Subcutaneous abdominal adipose tissue (tissue), 5 donors: ENCODE results near the gene LDHB.

ENCODE experiments used
- H3K27ac ChIP-seq: one replicate; pipeline ENCODE4 v1.7.0; 2013; ENCODE audit warnings: low read depth, mild to moderate bottlenecking, inconsistent platforms, low read length, moderate library complexity
- H3K27me3 ChIP-seq, 5 donors: one replicate each; pipeline ENCODE4 v1.7.0; 2013; ENCODE audit warnings: low read length in 5 of 5, inconsistent platforms in 1 of 5; ENCODE audit not compliant: control insufficient read depth in 5 of 5, insufficient read depth in 4 of 5
- H3K36me3 ChIP-seq, 5 donors: one replicate each; pipeline ENCODE4 v1.7.0; 2013; ENCODE audit warnings: low read length in 5 of 5; ENCODE audit not compliant: control insufficient read depth in 5 of 5, insufficient read depth in 5 of 5
- H3K4me1 ChIP-seq, 5 donors: one replicate each; pipeline ENCODE4 v1.7.0; 2013; ENCODE audit warnings: low read length in 5 of 5, mild to moderate bottlenecking in 3 of 5, moderate library complexity in 1 of 5; ENCODE audit not compliant: control insufficient read depth in 5 of 5, insufficient read depth in 5 of 5
- H3K4me3 ChIP-seq, 5 donors: one replicate each; pipeline ENCODE4 v1.7.0; 2013; ENCODE audit warnings: low read length in 5 of 5, low read depth in 1 of 5
- H3K9ac ChIP-seq, 5 donors: one replicate each; pipeline ENCODE4 v1.7.0; 2013; ENCODE audit warnings: low read length in 5 of 5, mild to moderate bottlenecking in 4 of 5, moderate library complexity in 3 of 5
- H3K9me3 ChIP-seq, 5 donors: one replicate each; pipeline ENCODE4 v1.7.0; 2013; ENCODE audit warnings: low read length in 5 of 5; ENCODE audit not compliant: control insufficient read depth in 5 of 5
- donor health status: healthy.
- donor health status: healthy.
- donor health status: healthy.
- donor health status: healthy.
- donor health status: healthy.

Gene LDHB

GRCh38 chr12:21615431-21615830, 42.2 kb downstream of the LDHB start:
- Histone ChIP-seq H3K36me3 (no peaks in the 10 kb centered on the region), H3K4me3 (no peak overlapping the region), H3K9me3 (no peaks in the 10 kb centered on the region), H3K27ac (peak overlapping the region; percentile 82), H3K27me3 (no peaks in the 10 kb centered on the region), H3K9ac (peak overlapping the region in 1 of 5 donors; percentile 63), H3K4me1 (peaks cover 0 to 21% (median 15%) of the 10 kb centered on the region in 5 donors)

- H3K27ac ChIP-seq = peak overlapping the region; percentile 82
- H3K27me3 ChIP-seq = no peaks in the 10 kb centered on the region
- H3K4me1 ChIP-seq = peaks cover 0 to 21% (median 15%) of the 10 kb centered on the region in 5 donors
- no peaks in the 10 kb centered on the region for H3K9me3 ChIP-seq
- H3K36me3 ChIP-seq = no peaks in the 10 kb centered on the region
- no peak overlapping the region for H3K4me3 ChIP-seq
- H3K9ac ChIP-seq = peak overlapping the region in 1 of 5 donors; percentile 60
These were observed 43.1 kb downstream of the LDHB start for GRCh38 chr12:21614506-21614905.

- H3K27me3 ChIP-seq = no peaks in the 10 kb centered on the region
- H3K9ac ChIP-seq = no peak overlapping the region
- H3K27ac ChIP-seq = peak overlapping the region; percentile 82
- peak overlapping the region in 1 of 5 donors; percentile 13 for H3K4me3 ChIP-seq
- peaks cover 0 to 21% (median 15%) of the 10 kb centered on the region in 5 donors for H3K4me1 ChIP-seq
- H3K9me3 ChIP-seq = no peaks in the 10 kb centered on the region
- H3K36me3 ChIP-seq = no peaks in the 10 kb centered on the region
These were observed 43.7 kb downstream of the LDHB start for GRCh38 chr12:21613931-21614330.

- no peaks in the 10 kb centered on the region for H3K36me3 ChIP-seq
- peak overlapping the region in 2 of 5 donors; percentile 15 to 46 for H3K9ac ChIP-seq
- peaks cover 0 to 16% (median 3%) of the 10 kb centered on the region in 5 donors for H3K4me1 ChIP-seq
- H3K9me3 ChIP-seq = no peaks in the 10 kb centered on the region
- no peak overlapping the region for H3K4me3 ChIP-seq
- no peak overlapping the region for H3K27ac ChIP-seq
- no peaks in the 10 kb centered on the region for H3K27me3 ChIP-seq
These were observed 49.4 kb downstream of the LDHB start for GRCh38 chr12:21608196-21608595.

- H3K4me3 ChIP-seq = no peak overlapping the region
- H3K36me3 ChIP-seq = no peaks in the 10 kb centered on the region
- peaks cover 0 to 21% (median 3%) of the 10 kb centered on the region in 5 donors for H3K4me1 ChIP-seq
- no peak overlapping the region for H3K9ac ChIP-seq
- H3K9me3 ChIP-seq = no peaks in the 10 kb centered on the region
- no peaks in the 10 kb centered on the region for H3K27me3 ChIP-seq
- H3K27ac ChIP-seq = no peak overlapping the region
These were observed 49.9 kb downstream of the LDHB start for GRCh38 chr12:21607701-21608100.

GRCh38 chr12:21606175-21606574, 51.5 kb downstream of the LDHB start:
- Histone ChIP-seq H3K36me3 (no peaks in the 10 kb centered on the region), H3K9ac (no peak overlapping the region)

GRCh38 chr12:21604245-21605101, 53.2 kb downstream of the LDHB start, which contains the start of gene GYS2:
Gene GYS2, minus strand, starts transcription at chr12:21604847. Its CDS starts 255 bp downstream, at chr12:21604592.
- Histone ChIP-seq H3K27ac (peak within 1 kb of the TSS; percentile 63), H3K27me3 (no peaks in the 10 kb centered on the region), H3K4me3 (peak within 1 kb of the TSS in 3 of 5 donors; percentile 12 to 35 (median 34)), H3K9ac (no peak within 1 kb of the TSS), H3K9me3 (no peaks in the 10 kb centered on the region), H3K4me1 (peaks cover 0 to 23% (median 3%) of the 10 kb centered on the region in 5 donors), H3K36me3 (no peaks in the 10 kb centered on the region)

More at GRCh38 chr12:21606175-21606574, 51.5 kb downstream of the LDHB start:
- no peak overlapping the region for H3K4me3 ChIP-seq
- no peaks in the 10 kb centered on the region for H3K27me3 ChIP-seq
- no peak overlapping the region for H3K27ac ChIP-seq
- H3K4me1 ChIP-seq = peaks cover 0 to 23% (median 3%) of the 10 kb centered on the region in 5 donors
- no peaks in the 10 kb centered on the region for H3K9me3 ChIP-seq

GRCh38 chr12:21602774-21603173, 54.9 kb downstream of the LDHB start:
- peak overlapping the region; percentile 51 for H3K27ac ChIP-seq
- peaks cover 0 to 23% (median 3%) of the 10 kb centered on the region in 5 donors for H3K4me1 ChIP-seq
- no peaks in the 10 kb centered on the region for H3K27me3 ChIP-seq
- no peaks in the 10 kb centered on the region for H3K36me3 ChIP-seq
- H3K4me3 ChIP-seq = no peak overlapping the region
- no peaks in the 10 kb centered on the region for H3K9me3 ChIP-seq
- H3K9ac ChIP-seq = no peak overlapping the region

GRCh38 chr12:21600196-21600595, 57.4 kb downstream of the LDHB start:
- Histone ChIP-seq H3K4me3 (no peak overlapping the region), H3K36me3 (no peaks in the 10 kb centered on the region), H3K4me1 (peaks cover 0 to 23% (median 3%) of the 10 kb centered on the region in 5 donors), H3K27me3 (no peaks in the 10 kb centered on the region), H3K27ac (no peak overlapping the region), H3K9me3 (no peaks in the 10 kb centered on the region), H3K9ac (no peak overlapping the region)
